K562 treated with DMSO at 1 percent for 24 hours (cell line): Measurements from ENCODE around the gene NUDT13. TPM values are rescaled to one million over a fixed set of nuclear protein-coding genes. Genes with fewer than 3 reads are reported as not detected.

ENCODE experiments used
- total RNA-seq: library from RNA; unstranded; fragments of 300-600 nt; gene quantifications from 2 replicates; pipeline ENCODE4 v1.2.3, GENCODE V29; 2022; ENCODE audit warnings: low read depth; ENCODE audit not compliant: insufficient read depth

The NUDT13 gene
- 2.0 and 3.7 TPM in 2 replicates for total RNA-seq

GRCh38 chr10:73110345-73110849 lies at the start of gene NUDT13:
Gene NUDT13 (plus strand): TSS chr10:73110455. CDS start chr10:73114366, 3,911 bp downstream.

GRCh38 chr10:73096449-73097304 lies 13.6 kb upstream of the NUDT13 start, which contains the start of gene P4HA1:
Gene P4HA1 (minus strand): TSS chr10:73096866. CDS start chr10:73074883, 21,983 bp downstream.

GRCh38 chr10:73167783-73168464 lies 57.7 kb downstream of the NUDT13 start, which contains the start of the genes ECD and FAM149B1:
Gene ECD (minus strand): TSS chr10:73168008. CDS start chr10:73163937, 4,071 bp downstream.
Gene FAM149B1 (plus strand): TSS chr10:73168119. CDS start chr10:73168340, 221 bp downstream.

Other genes with a start within 250 kb of the NUDT13 start
- gene OIT3, start 216.7 kb upstream of the NUDT13 start, total RNA-seq, result 0.21 TPM in 1 of 2 replicates, not detected in the other
- not detected in 2 replicates for gene PLA2G12B, start 155.6 kb upstream of the NUDT13 start, total RNA-seq
- 23.9 and 27.2 TPM in 2 replicates for gene P4HA1, start 13.6 kb upstream of the NUDT13 start, total RNA-seq
- 20.2 and 23.1 TPM in 2 replicates for gene ECD, start 57.6 kb downstream of the NUDT13 start, total RNA-seq
- 12.7 and 16.2 TPM in 2 replicates for gene FAM149B1, start 57.7 kb downstream of the NUDT13 start, total RNA-seq
- 71.1 and 74.8 TPM in 2 replicates for gene DNAJC9, start 136.8 kb downstream of the NUDT13 start, total RNA-seq
- 67.9 and 69.5 TPM in 2 replicates for gene MRPS16, start 142.2 kb downstream of the NUDT13 start, total RNA-seq
- 3.0 and 3.3 TPM in 2 replicates for gene CFAP70, start 248.4 kb downstream of the NUDT13 start, total RNA-seq